Left cardiac atrium (tissue), 2 donors: ENCODE measurements around the gene MCAT. TPM values are rescaled to one million over a fixed set of nuclear protein-coding genes. Genes with fewer than 3 reads are reported as not detected.

Source experiments
- total RNA-seq, 2 donors: library from RNA; stranded (reverse); fragmentation: NEBNext Ultra II Directional; extraction: Animal tissue kit (Norgen Biotek cat#: 25700); gene quantifications; one replicate each; pipeline ENCODE4 v1.2.1, GENCODE V29; 2021
- donor health status: DM: no; HTN: yes; CAD: no; lungs with severe emphysema.
- donor health status: DM: yes; HTN: yes; CAD: no.

MCAT gene
- total RNA-seq, 2 donors from 2014 or later: 10.4 to 12.7 TPM

Other genes with a start within 250 kb of the MCAT start
- gene PACSIN2, start 128.2 kb downstream of the MCAT start, total RNA-seq: 10 to 100 TPM; 55.8 to 62.9 TPM
- 1 to 10 TPM; 4.2 to 5.7 TPM for gene TTLL1, start 54.0 kb downstream of the MCAT start, total RNA-seq
- not detected for gene BIK, start 32.6 kb downstream of the MCAT start, total RNA-seq
- 100 to 1,000 TPM in 1 of 2 donors, 10 to 100 TPM in 1; 96.2 to 147 TPM for gene TSPO, start 8.2 kb upstream of the MCAT start, total RNA-seq
- gene TTLL12, start 43.7 kb upstream of the MCAT start, total RNA-seq: 10 to 100 TPM in 1 of 2 donors, 1 to 10 TPM in 1; 9.3 to 10.3 TPM
- gene SCUBE1, start 200.0 kb upstream of the MCAT start, total RNA-seq: 1 to 10 TPM in 1 of 2 donors, under 1 TPM in 1; 0.97 to 3.3 TPM